ENCODE results near the gene AXIN1.
"Not testable (repeated sequence)": the region's sequence is repeated elsewhere in the genome, so short reads cannot be mapped to it uniquely, and the experiment has no call there.

AXIN1 gene

GRCh38 chr16:333406-334094 lies 19.0 kb downstream of the AXIN1 start:
- Histone ChIP-seq H3K4me3 (ENCODE audit: low read length) (no peak overlapping the region), H3K9ac (ENCODE audit: low read length) (no peak overlapping the region), H3K9me3 (ENCODE audit: control insufficient read depth, low read length) (no peaks in the 10 kb centered on the region), H3K27me3 (replicated peaks; ENCODE audit: control insufficient read depth, insufficient read depth, low read length) (no peaks in the 10 kb centered on the region), H3K36me3 (ENCODE audit: control insufficient read depth, insufficient read depth, low read length, severe bottlenecking) (no peaks in the 10 kb centered on the region), H3K4me1 (ENCODE audit: control insufficient read depth, insufficient read depth, low read length) (peaks cover 21% of the 10 kb centered on the region)
- DNase-seq (ENCODE audit: low read depth), result peak; percentile 38

GRCh38 chr16:331181-331814 lies 21.2 kb downstream of the AXIN1 start:
- Histone ChIP-seq H3K9ac (ENCODE audit: low read length) (peak overlapping the region; percentile 53), H3K4me1 (ENCODE audit: control insufficient read depth, insufficient read depth, low read length) (peaks cover 27% of the 10 kb centered on the region)
- H3K36me3 ChIP-seq (ENCODE audit: control insufficient read depth, insufficient read depth, low read length, severe bottlenecking); H3K27me3 ChIP-seq (replicated peaks; ENCODE audit: control insufficient read depth, insufficient read depth, low read length); H3K9me3 ChIP-seq (ENCODE audit: control insufficient read depth, low read length); DNase-seq (ENCODE audit: low read depth); H3K4me3 ChIP-seq (ENCODE audit: low read length): not testable (repeated sequence)

GRCh38 chr16:330741-331140 lies 21.8 kb downstream of the AXIN1 start:
- Histone ChIP-seq H3K9ac (ENCODE audit: low read length) (peak overlapping the region; percentile 53), H3K4me3 (ENCODE audit: low read length) (no peak overlapping the region), H3K4me1 (ENCODE audit: control insufficient read depth, insufficient read depth, low read length) (peaks cover 27% of the 10 kb centered on the region), H3K27me3 (replicated peaks; ENCODE audit: control insufficient read depth, insufficient read depth, low read length) (no peaks in the 10 kb centered on the region), H3K36me3 (ENCODE audit: control insufficient read depth, insufficient read depth, low read length, severe bottlenecking) (no peaks in the 10 kb centered on the region), H3K9me3 (ENCODE audit: control insufficient read depth, low read length) (no peaks in the 10 kb centered on the region)
- DNase-seq (ENCODE audit: low read depth), result no peak

- Histone ChIP-seq H3K4me3 (ENCODE audit: low read length) (no peak overlapping the region), H3K9ac (ENCODE audit: low read length) (no peak overlapping the region), H3K27me3 (replicated peaks; ENCODE audit: control insufficient read depth, insufficient read depth, low read length) (no peaks in the 10 kb centered on the region), H3K9me3 (ENCODE audit: control insufficient read depth, low read length) (no peaks in the 10 kb centered on the region), H3K4me1 (ENCODE audit: control insufficient read depth, insufficient read depth, low read length) (peaks cover 13% of the 10 kb centered on the region), H3K36me3 (ENCODE audit: control insufficient read depth, insufficient read depth, low read length, severe bottlenecking) (no peaks in the 10 kb centered on the region)
- DNase-seq (ENCODE audit: low read depth), result no peak
Measured at GRCh38 chr16:325375-326145, 27.0 kb downstream of the AXIN1 start.

GRCh38 chr16:324451-325334 lies 27.8 kb downstream of the AXIN1 start:
- H3K9me3 ChIP-seq (ENCODE audit: control insufficient read depth, low read length), result no peaks in the 10 kb centered on the region
- no peak for DNase-seq (ENCODE audit: low read depth)
- H3K27me3 ChIP-seq (replicated peaks; ENCODE audit: control insufficient read depth, insufficient read depth, low read length), result no peaks in the 10 kb centered on the region
- no peaks in the 10 kb centered on the region for H3K36me3 ChIP-seq (ENCODE audit: control insufficient read depth, insufficient read depth, low read length, severe bottlenecking)
- H3K4me3 ChIP-seq (ENCODE audit: low read length), result no peak overlapping the region
- H3K4me1 ChIP-seq (ENCODE audit: control insufficient read depth, insufficient read depth, low read length), result peaks cover 6% of the 10 kb centered on the region
- H3K9ac ChIP-seq (ENCODE audit: low read length), result no peak overlapping the region

GRCh38 chr16:324201-324450 lies 28.4 kb downstream of the AXIN1 start:
- peaks cover 6% of the 10 kb centered on the region for H3K4me1 ChIP-seq (ENCODE audit: control insufficient read depth, insufficient read depth, low read length)
- H3K4me3 ChIP-seq (ENCODE audit: low read length), result no peak overlapping the region
- DNase-seq (ENCODE audit: low read depth), result no peak
- H3K27me3 ChIP-seq (replicated peaks; ENCODE audit: control insufficient read depth, insufficient read depth, low read length), result no peaks in the 10 kb centered on the region
- no peaks in the 10 kb centered on the region for H3K36me3 ChIP-seq (ENCODE audit: control insufficient read depth, insufficient read depth, low read length, severe bottlenecking)
- H3K9me3 ChIP-seq (ENCODE audit: control insufficient read depth, low read length), result no peaks in the 10 kb centered on the region
- no peak overlapping the region for H3K9ac ChIP-seq (ENCODE audit: low read length)

GRCh38 chr16:322476-323143 lies 29.9 kb downstream of the AXIN1 start:
- no peak for DNase-seq (ENCODE audit: low read depth)
- no peak overlapping the region for H3K9ac ChIP-seq (ENCODE audit: low read length)
- H3K4me3 ChIP-seq (ENCODE audit: low read length), result no peak overlapping the region
- H3K27me3 ChIP-seq (replicated peaks; ENCODE audit: control insufficient read depth, insufficient read depth, low read length), result no peaks in the 10 kb centered on the region
- peaks cover under 1% of the 10 kb centered on the region for H3K4me1 ChIP-seq (ENCODE audit: control insufficient read depth, insufficient read depth, low read length)
- H3K9me3 ChIP-seq (ENCODE audit: control insufficient read depth, low read length), result no peaks in the 10 kb centered on the region
- H3K36me3 ChIP-seq (ENCODE audit: control insufficient read depth, insufficient read depth, low read length, severe bottlenecking), result peaks cover 11% of the 10 kb centered on the region

- peaks cover 12% of the 10 kb centered on the region for H3K36me3 ChIP-seq (ENCODE audit: control insufficient read depth, insufficient read depth, low read length, severe bottlenecking)
- H3K9me3 ChIP-seq (ENCODE audit: control insufficient read depth, low read length), result no peaks in the 10 kb centered on the region
- DNase-seq (ENCODE audit: low read depth), result no peak
- H3K4me3 ChIP-seq (ENCODE audit: low read length), result no peak overlapping the region
- H3K27me3 ChIP-seq (replicated peaks; ENCODE audit: control insufficient read depth, insufficient read depth, low read length), result no peaks in the 10 kb centered on the region
- H3K4me1 ChIP-seq (ENCODE audit: control insufficient read depth, insufficient read depth, low read length), result no peaks in the 10 kb centered on the region
- no peak overlapping the region for H3K9ac ChIP-seq (ENCODE audit: low read length)
Measured at GRCh38 chr16:321532-321931, 31.0 kb downstream of the AXIN1 start.

GRCh38 chr16:320206-320605 lies 32.3 kb downstream of the AXIN1 start:
- no peak for DNase-seq (ENCODE audit: low read depth)
- H3K4me1 ChIP-seq (ENCODE audit: control insufficient read depth, insufficient read depth, low read length), result no peaks in the 10 kb centered on the region
- H3K36me3 ChIP-seq (ENCODE audit: control insufficient read depth, insufficient read depth, low read length, severe bottlenecking), result peaks cover 12% of the 10 kb centered on the region
- H3K27me3 ChIP-seq (replicated peaks; ENCODE audit: control insufficient read depth, insufficient read depth, low read length), result no peaks in the 10 kb centered on the region
- no peak overlapping the region for H3K4me3 ChIP-seq (ENCODE audit: low read length)
- no peak overlapping the region for H3K9ac ChIP-seq (ENCODE audit: low read length)
- no peaks in the 10 kb centered on the region for H3K9me3 ChIP-seq (ENCODE audit: control insufficient read depth, low read length)

GRCh38 chr16:318628-319027 lies 33.9 kb downstream of the AXIN1 start:
- H3K9me3 ChIP-seq (ENCODE audit: control insufficient read depth, low read length), result no peaks in the 10 kb centered on the region
- H3K36me3 ChIP-seq (ENCODE audit: control insufficient read depth, insufficient read depth, low read length, severe bottlenecking), result peaks cover 12% of the 10 kb centered on the region
- no peaks in the 10 kb centered on the region for H3K4me1 ChIP-seq (ENCODE audit: control insufficient read depth, insufficient read depth, low read length)
- DNase-seq (ENCODE audit: low read depth), result no peak
- H3K4me3 ChIP-seq (ENCODE audit: low read length), result no peak overlapping the region
- H3K27me3 ChIP-seq (replicated peaks; ENCODE audit: control insufficient read depth, insufficient read depth, low read length), result no peaks in the 10 kb centered on the region
- H3K9ac ChIP-seq (ENCODE audit: low read length), result no peak overlapping the region
